ENCODE results near the gene SIRPD.
"Not testable (repeated sequence)": the region's sequence is repeated elsewhere in the genome, so short reads cannot be mapped to it uniquely, and the experiment has no call there.

SIRPD gene

DNA sequence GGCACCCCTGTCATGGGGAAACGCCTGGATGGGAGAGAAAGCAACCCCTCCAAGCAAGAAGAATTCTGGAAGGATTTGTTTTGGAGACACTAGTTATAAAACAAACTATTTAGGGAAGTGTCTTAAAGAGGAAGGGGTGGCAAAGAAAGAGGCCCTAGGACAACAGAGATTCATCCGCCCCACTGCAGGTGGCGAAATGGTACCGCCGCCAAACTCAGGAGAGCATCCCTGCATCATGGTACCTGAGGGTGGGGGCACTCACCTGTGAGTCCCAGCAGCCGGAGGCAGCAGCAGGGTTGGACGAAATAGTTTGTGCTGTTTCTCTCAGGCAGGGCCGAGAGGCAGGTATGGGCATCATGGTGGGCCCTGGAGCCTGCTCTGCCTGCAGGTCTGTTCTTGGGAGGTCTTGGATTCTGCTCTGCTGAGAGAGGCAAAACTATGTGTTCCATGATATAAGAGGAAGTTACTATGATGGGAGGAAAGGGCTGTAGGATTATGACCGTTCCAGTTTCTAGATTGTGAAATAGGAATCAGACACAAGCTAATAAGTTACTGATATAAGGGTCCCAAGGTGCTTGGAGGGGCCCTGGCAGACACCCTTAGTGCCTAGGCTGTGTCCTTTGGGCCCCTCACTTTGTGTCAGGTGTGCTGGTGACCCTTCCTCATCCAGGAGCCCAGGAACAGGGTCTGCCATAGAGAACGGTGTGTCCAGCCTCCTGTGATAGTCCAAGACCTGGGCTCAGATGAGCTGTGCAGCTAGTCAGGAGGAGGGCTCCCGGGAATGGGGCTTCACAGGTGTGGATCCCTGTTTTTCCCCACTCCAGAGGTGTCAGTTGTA lies 20.4 kb downstream of the SIRPD start:
- DNase-seq, result peak; percentile 40

DNA sequence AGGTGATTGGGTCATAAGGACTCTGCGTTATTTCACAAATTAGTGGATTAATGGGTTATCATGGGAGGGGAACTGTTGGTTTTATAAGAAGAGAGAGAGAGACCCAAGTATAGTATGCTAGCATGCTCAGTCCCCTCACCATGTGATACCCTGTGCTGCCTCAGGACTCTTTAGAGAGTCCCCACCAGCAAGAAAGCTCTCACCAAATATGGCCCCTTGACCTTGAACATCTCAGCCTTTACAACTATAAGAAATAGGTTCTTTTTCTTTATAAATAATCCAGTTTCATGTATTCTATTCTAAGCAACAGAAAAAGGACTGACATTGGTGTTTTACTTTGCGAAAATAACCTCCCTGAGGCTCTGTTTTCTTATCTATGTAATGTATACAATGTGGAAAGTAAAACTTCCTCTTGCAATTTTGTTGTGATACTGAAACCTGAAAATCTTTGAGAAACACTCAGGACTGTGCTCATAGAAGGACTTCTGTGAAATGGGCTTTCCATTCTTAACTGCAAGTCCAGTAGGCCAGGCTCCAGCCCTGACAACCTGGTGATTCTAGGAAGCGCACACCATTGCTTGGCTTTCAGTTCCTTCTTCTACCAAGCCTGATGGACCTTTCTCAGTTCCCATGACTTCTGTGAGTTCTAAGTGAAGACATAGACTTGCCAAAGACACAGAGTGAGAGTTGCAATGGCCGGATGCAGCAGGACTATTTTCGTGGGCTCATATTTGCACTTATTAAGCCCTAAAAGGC lies 21.9 kb downstream of the SIRPD start:
- peak; percentile 41 for DNase-seq

DNA sequence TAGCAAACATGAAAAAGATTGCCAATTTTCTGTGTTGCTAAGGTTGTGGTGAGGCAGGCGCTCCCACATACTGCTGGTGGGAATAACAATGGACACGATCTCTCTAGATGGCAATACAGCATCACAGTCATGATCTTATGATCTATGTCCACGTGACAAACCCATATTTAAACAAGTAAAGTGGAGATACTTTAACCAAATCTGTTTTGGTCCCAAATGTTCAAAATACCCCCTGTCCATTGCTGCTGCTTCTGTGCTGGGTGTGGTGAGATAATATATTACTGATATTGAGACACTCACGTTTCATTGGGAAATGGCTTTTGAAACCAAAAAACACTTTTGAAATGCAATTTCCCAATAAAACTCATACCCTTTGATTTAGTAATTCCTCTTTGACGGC lies 23.0 kb downstream of the SIRPD start:
- DNase-seq, result no peak

DNA sequence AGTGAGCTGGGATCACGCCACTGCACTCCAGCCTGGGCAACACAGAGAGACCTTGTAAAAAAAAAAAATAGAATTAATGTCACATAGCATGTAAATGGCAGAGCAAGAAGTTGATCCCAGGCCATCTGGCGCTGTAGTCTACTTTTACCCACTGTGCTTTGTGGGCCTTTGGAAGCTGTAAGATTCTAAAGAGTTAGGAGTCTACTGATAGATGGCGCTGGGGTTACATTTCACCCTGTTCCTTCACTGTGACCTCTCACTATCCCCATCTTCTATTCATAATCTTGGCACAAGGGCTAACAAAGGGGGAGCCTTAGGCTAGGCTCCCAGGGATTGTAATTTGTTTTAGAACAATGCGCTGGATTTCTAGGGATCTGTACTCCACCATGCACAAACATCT lies 24.4 kb downstream of the SIRPD start:
- no peak for DNase-seq

DNA sequence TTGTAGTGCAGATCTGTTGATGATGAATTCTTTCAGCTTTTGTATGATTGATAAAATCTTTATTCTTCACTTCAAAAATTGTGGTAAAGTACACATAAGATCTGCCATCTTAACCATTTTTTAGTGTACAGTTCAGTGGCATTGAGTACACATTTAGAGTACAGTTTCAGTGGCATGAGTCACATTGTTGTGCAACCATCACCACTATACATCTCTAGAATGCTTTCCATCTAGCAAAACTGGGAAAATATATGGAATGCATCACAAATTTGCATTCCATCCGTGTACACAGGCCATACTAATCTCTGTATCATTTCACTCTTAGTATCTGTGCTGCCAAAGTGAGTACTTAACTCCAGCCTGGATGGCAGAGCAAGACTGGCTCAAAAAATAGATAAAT lies 28.7 kb downstream of the SIRPD start:
- DNase-seq, result no peak

DNA sequence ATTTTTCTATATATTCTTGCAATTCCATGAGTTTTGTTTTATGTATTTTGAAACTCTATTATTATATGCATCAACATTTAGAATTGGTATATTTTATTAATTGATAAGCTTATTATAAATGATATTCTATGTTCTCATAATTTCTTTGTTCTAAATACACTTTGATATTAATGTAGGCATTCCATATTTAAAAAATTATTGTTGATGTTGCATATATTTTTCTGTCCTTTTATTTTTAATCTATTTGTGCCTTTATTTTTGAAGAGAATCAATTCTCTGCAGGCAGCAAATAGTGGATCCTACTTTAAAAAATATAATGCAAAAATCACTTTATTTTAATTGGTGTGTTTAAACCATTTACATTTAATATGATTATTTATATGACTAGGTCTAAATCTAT lies 29.6 kb downstream of the SIRPD start:
- DNase-seq, result no peak

DNA sequence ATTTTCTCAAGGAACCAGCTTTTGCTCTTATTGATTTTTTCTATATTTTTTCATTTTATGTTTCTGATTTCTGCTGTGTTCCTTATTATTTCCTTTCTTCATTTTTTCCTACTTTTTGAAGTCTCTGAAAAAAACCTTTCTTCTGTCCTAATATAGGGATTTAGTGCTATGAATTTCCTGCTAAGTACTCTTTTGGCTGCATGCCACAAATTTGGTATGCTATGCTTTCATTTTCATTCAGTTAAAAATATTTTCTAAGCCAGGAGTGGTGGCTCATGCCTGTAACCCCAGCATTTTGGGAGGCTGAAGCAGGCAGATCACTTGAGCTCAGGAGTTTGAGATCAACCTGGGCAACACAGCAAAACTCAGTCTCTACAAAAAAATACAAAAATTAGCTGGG lies 30.6 kb downstream of the SIRPD start:
- DNase-seq, result no peak

DNA sequence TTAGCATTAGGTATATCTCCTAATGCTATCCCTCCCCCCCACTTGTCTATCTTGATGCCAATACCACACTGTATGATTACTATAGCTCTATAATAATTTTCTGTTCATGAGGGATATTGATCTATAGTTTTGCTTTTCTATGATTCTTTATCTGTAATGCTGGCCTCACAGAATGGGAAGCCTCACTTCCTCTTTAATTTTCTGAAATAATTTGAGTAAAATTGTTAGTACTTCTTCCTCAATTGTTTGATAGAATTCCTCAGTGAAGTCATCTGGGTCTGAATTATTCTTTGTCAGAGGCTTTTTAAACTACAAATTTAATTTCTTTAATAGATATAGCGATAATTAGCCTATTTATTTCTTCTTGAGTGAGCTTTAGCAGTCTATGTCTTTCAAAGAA lies 31.2 kb downstream of the SIRPD start:
- DNase-seq, result no peak

DNA sequence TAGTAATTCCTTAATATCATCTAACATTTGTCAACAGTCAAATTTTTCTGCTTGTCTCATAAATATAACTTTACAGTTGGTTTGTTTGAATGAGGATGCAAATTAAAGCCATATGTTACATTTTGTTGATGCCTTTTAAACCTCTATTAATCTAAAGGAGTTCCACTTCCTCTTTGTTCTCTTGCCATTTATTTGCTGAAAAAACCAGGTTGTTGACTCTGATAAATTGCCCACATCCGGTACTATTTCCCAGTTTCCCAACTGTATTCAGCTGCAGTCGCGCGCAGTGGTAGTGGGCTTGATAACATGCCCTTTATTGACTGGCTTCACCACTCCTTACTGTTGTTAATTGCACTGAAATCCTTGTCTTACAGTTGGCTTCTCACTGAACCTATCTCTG lies 33.5 kb downstream of the SIRPD start:
- DNase-seq, result peak; percentile 26

DNA sequence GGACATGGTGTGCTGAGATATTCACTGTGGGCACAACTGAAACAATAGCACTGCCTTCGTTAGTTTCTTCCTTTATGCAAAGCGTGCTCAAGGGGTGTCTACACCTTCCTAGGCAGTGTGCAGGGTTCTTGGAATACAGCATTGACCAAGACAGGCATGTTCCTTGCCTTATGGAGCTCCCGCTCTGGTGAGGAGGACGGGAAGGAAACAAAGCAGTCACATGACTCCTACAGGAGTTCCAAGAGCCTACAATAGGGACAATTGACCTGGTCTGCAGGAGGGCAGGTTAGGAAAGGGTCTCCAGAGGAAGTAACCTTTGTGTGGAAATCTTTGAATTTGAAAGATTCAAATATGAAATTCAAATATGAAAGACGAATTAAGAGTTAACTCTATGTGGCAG lies 40.5 kb downstream of the SIRPD start:
- no peak for DNase-seq

DNA sequence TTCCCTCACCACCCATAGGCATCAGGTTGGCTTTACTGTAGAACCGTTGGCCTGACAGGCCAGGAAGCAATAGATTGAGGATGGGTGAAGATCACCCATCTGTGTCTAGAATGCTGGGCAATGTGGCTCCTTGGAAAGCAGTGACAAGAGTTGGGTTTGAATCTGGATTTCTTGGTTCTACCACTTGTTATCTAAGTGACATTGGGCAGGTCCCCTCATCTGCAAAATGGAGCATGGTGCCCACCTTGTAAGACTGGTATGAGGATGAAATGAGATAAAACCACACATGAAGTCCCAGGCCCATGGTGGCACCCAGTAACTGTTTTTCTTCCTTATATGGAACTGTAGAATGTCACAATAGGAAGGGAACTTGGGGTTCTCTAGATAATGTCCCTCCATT lies 43.7 kb downstream of the SIRPD start:
- no peak for DNase-seq

DNA sequence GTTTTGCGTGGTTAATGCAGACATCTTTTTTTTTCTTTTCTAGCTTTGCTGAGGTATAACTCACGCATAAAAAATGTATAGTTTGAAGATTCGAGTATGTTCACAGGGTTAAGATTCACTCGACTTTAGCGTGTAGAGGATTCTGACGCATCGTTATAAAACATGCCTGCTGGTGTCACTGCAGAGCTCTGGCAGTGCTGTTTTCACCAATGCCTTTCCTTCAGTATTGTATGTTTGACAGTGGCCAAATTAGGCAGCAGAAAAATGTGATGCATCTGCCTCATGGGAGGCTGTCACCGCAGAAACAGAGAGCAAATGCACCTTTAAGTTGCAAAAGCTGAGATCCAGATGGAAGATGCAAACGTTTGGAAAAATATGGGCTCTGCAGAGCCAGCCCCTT lies 48.3 kb downstream of the SIRPD start:
- no peak for DNase-seq

DNA sequence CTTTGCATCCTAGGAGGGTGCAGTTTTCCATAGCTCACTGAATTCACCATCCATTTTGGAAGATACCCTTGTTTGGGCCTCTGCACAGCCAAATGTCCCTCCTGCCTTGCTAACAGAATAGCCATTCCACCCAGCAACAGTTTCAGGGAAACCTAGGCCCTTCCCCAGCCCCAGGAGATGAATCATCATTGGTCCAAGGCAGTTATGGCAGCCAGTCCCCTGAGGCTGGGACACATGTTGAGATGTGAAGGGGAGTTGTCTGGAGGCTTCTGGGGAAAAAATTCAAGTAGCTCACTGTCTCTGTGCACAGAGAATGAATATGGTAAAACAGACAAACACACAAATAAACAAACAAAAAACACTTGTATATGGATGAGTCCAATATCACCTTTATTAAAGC lies 48.9 kb downstream of the SIRPD start:
- DNase-seq, result no peak

DNA sequence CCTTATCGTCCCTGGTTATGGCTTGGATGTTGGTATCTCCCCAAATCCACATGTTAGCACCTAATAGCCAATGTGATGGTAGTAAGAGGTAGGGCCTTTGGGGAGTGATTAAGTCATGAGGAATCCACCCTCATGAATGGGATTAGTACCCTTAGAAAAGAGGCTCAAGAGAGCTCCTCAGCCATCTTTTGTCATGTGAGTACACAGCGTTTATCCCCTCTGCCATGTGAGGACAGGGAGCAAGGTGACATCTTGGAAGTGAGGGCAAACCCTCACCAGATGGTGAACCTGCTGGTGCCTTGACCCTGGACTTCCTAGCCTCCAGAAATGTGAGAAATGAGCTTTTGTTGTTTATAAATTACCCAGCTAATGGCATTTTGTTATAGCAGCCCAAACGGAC lies 50.2 kb downstream of the SIRPD start:
- DNase-seq, result no peak

DNA sequence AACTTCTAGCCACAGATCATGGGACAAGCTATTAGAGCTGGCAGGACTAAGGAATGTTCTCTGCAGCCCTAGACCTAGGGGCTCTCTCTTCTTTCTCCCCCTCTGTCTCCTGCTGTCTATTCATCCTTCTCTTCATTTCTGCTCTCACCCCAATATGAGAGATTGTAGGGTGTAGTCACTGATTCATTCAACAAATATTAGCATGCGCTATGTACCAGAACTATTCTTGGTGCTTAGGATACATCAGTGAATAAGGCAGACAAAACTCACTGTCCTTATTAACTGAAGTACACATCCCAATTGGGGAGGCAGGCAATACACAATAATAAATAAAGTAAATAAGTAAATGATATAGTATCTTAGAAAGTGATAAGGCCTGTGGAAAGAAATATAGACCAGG lies 51.6 kb downstream of the SIRPD start:
- no peak for DNase-seq

DNA sequence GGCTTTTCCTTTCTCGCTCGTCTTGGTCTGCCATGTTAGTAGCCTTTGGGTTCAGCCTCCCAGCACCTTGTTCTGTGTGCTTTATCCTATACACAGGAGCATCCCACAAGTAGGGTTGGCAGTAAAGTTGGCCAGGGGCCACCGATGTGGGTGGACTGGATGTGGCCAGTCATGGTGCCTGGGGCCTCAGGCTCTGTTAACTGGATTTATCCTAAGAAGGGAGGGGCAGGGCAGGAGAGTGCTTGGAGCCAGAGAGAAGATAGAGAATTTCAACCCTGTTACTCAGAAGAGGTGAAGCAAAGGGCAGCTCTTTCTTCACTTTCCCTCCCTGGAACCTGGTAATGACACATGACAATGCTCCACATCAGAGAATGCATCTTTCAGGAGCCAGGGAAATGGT lies 52.1 kb downstream of the SIRPD start:
- no peak for DNase-seq

DNA sequence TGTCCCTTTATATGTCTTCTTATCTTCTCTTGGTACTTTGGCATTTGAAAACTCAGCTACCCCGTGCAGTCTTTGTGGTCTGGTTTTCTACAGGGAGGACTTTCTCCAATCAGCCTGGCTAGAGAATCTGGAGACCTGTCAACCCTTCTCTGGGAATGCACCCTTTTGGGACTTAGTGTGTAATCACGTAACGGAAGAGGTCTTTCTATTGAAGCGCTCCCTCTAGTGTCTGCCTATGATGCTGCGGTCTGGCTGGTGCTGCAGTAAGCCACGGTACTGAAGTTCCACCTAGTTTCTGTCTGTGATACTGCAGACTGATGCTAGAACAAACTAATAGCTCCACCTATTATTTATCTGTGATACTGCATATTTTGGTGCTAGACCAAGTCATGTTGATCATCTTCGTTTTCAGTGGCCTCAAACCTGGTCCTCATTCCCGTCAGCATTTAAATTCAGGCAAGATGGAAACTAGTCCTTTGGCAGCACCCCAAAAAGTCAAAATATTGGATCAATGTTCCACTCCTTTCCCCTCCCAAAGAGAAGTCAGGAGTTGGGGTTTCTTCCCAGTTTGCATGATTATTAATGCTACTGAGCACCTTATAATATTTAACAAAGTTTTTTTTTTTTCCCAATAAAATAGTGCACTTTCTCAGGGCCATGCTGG lies 53.8 kb downstream of the SIRPD start:
- DNase-seq, result peak; percentile 87

DNA sequence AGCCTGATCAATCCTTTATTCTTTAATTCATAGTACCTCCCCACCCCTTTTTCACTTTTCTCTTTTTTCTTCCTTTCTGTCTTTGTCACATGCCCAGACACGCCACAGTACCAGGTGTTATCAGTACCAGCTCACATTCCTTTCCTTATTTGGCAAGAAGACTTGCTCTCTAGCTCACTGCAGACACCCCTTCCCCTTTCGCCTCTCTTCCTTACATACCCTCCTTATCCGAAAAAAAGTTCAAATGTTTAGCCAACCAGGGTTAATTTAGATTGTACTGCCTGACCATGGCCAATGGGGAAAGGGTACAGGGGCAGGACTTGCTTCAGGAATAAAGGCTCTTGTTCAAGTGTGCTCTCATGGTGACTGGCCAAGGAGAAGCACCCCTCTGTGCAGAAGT lies 57.0 kb downstream of the SIRPD start:
- DNase-seq, result no peak

DNA sequence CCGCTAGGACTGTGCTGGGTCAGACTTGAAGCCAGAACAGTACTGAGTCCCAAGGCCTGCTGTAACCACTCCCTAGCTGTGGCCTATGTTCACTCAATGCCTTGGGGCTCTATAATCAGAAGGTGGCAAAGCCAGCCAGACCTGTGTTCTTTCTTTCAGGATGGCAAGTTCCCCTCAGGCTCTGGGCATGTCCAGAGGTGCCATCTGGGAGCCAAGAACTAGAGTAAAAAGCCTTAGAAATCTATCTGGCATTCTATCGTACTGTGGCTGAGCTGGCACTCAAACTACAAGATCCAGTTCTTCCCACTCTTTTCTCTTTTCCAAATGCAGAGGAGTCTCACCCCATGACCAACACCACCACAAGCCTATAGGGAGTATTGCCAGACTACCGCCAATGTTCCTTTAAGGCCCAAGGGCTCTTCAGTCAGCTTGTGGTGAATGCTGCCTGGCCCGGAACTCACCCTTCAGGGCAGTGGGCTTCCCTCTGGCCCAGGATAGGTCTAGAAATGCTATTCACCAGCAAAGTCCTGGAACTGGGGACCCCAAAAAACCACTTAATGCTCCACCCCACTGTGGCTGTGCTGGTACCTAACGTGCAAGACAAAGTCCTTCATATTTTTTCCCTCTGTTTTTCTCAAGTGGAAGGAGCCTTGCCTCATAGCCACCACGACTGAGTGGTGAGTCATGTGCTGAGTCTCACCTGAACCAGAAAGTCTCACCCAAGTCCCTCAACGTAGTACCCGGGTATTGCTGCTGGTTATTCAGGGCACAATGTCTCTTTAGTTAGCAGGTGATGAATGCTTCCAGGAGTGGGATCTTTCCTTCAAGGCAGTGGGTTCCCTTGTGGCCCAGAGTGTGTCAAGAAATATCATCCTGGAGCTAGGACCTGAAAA lies 57.7 kb downstream of the SIRPD start:
- DNase-seq, result no peak

DNA sequence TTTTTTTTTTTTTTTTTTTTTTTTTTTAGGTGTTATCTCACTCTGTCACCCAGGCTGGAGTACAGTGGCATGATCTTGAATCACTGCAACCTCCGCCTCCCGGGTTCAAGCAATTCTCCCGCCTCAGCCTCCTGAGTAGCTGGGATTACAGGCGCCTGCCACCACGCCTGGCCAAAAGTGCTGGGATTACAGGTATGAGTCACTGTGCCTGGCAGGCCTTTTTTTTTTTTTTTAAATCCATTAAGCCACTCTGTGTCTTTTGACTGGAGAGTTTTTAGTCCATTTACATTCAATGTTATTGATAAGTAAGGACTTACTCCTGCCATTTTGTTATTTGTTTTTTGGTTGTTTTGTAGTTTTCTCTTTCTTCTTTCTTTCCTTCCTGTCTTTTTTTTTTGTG lies 60.1 kb downstream of the SIRPD start:
- not testable (repeated sequence) for DNase-seq

DNA sequence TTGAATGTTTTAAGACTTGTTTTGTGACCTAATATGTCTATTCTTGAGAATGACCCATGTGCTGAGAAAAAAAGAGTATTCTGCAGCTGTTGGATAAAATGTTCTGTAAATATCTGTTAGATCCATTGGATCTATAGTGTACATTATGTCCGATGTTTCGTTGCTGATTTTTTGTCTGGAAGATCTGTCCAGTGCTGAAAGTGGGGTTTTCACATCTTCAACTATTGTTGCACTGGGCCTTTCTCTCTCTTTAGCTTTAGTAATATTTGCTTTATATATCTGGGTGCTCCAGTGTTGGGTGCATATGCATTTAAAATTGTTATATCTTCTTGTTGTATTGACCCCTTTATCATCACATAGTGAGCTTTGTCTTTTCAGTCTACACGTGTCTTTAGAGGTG lies 60.6 kb downstream of the SIRPD start:
- DNase-seq, result no peak

DNA sequence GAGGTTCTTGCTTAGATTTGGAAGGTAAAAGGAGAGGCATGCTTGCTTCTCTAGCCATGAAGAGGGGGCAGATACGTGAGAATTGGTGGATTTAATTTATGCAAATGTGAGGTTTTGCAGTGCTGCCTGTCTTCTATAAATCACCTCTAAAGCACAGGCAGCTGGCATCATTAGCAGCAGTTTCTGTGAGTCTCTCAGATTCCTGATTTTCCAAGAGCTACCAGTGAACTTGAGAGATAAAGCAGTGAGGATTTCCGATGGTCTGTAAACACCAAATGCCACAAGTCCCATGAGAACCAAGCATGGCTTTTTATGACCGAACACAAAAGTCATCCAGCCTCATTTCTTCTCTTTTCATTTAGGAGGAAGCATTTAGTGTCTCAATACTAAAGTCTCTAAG lies 63.1 kb downstream of the SIRPD start:
- no peak for DNase-seq

DNA sequence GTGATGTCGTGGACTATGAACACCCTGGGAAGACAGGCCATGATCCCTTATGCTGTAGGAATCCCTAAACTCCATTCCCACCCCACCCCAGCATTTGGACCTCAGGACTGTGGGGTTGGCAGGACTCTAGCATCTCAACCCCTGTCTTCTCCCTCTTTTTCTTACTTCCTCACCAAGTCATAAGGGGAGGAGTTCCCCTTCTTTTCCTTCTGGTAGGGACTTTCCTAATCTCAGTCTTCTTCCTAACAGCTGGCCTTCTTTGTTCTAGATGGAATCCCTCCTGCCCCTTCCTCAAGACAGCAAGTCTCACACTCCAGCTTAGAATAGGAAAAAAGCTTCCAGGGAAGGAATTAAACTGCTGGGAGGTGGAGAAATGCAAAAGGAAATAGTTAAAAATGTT lies 64.0 kb downstream of the SIRPD start:
- DNase-seq, result no peak
